Kidney (tissue), 14 donors: ENCODE data around the gene HRH3. TPM values are rescaled to one million over a fixed set of nuclear protein-coding genes. Genes with fewer than 3 reads are reported as not detected.

Source experiments
- DNase-seq, 5 donors: peaks; one replicate each; pipeline ENCODE4 v3.0.0-alpha.2; 2013 to 2020
- FAIRE-seq: peaks from 2 replicates; lab custom pipeline; 2012; peaks lifted over from hg19 to GRCh38; lab: Jason Lieb, UNC
- H3K27ac ChIP-seq, 2 donors: one replicate each; pipeline ENCODE4 v1.7.0; 2013; ENCODE audit warnings: low read depth in 2 of 2, low read length in 2 of 2, inconsistent platforms in 1 of 2
- H3K27me3 ChIP-seq: one replicate; pipeline ENCODE4 v1.7.1; 2013; ENCODE audit warnings: low read length, inconsistent platforms; ENCODE audit not compliant: control insufficient read depth, insufficient read depth
- H3K36me3 ChIP-seq, 3 donors: one replicate each; pipeline versions ENCODE4 v1.7.0 to v1.7.1; 2013; ENCODE audit warnings: low read length in 3 of 3, control low read depth in 1 of 3, inconsistent platforms in 1 of 3; ENCODE audit not compliant: insufficient read depth in 3 of 3, control insufficient read depth in 2 of 3
- H3K4me1 ChIP-seq, 3 donors: one replicate each; pipeline versions ENCODE4 v1.7.0 to v1.7.1; 2013; ENCODE audit warnings: low read length in 3 of 3, inconsistent platforms in 1 of 3, low read depth in 1 of 3; ENCODE audit not compliant: control insufficient read depth in 2 of 3, insufficient read depth in 2 of 3
- H3K4me3 ChIP-seq, 3 donors: one replicate each; pipeline versions ENCODE4 v1.7.0 to v1.8.1; 2013; ENCODE audit warnings: low read length in 3 of 3, control low read depth in 1 of 3, inconsistent platforms in 1 of 3
- H3K9ac ChIP-seq, 3 donors: one replicate each; pipeline versions ENCODE4 v1.7.0 to v1.7.1; 2013; ENCODE audit warnings: low read length in 3 of 3, control low read depth in 1 of 3, inconsistent platforms in 1 of 3
- H3K9me3 ChIP-seq, 3 donors: one replicate each; pipeline versions ENCODE4 v1.7.0 to v1.7.1; 2013; ENCODE audit warnings: low read length in 3 of 3, control low read depth in 1 of 3, inconsistent platforms in 1 of 3; ENCODE audit not compliant: control insufficient read depth in 2 of 3, insufficient read depth in 1 of 3
- CTCF ChIP-seq: IDR thresholded peaks from 3 replicates; pipeline ENCODE4 v1.5.1; 2012; ENCODE audit warnings: mild to moderate bottlenecking, moderate library complexity, borderline replicate concordance; ENCODE audit not compliant: insufficient read depth; ENCODE audit errors: extremely low read depth
- intact Hi-C: fragments of 100-400 bp; cut with DNase I; formaldehyde crosslinking; loops from one replicate; pipeline ENCODE4 v1.11.1; 2022
- polyA plus RNA-seq: library from polyadenylated mRNA; stranded (reverse); fragments of 350-450 nt; fragmentation: Illumina TruSeq; extraction: RNeasy Lipid Tissue Mini Kit (QIAGEN cat#74804); gene quantifications from one replicate; pipeline ENCODE4 v1.2.3, GENCODE V29; 2014; ENCODE audit warnings: low read depth, low replicate concordance; ENCODE audit not compliant: insufficient read depth
- total RNA-seq: library from RNA; stranded (reverse); fragmentation: NEBNext Ultra II Directional; extraction: Animal tissue kit (Norgen Biotek cat#: 25700); gene quantifications from one replicate; pipeline ENCODE4 v1.2.1, GENCODE V29; 2021
- donor health status: control.
- donor health status: control.
- donor health status: control.
- donor health status: control.
- donor health status: control.
- donor health status: DM: yes; HTN: yes; CAD: no.
- donor health status: Normal renal cell carcinoma (clear cell type).

HRH3 gene
- total and polyA plus RNA-seq, 2 donors from 2014 or later, result not detected

- no peak for TF ChIP-seq CTCF
- Histone ChIP-seq H3K27ac (no peak overlapping the region), H3K36me3 (peaks cover 3 to 18% (median 8%) of the 10 kb centered on the region in 3 donors), H3K4me3 (no peak overlapping the region), H3K4me1 (no peaks in the 10 kb centered on the region), H3K27me3 (no peaks in the 10 kb centered on the region), H3K9me3 (no peaks in the 10 kb centered on the region), H3K9ac (no peak overlapping the region)
- intact Hi-C loops, result no loop called here
- no peak for DNase-seq
- no peak for FAIRE-seq
Observed at GRCh38 chr20:62175711-62176110, 44.4 kb downstream of the HRH3 start.

DNA sequence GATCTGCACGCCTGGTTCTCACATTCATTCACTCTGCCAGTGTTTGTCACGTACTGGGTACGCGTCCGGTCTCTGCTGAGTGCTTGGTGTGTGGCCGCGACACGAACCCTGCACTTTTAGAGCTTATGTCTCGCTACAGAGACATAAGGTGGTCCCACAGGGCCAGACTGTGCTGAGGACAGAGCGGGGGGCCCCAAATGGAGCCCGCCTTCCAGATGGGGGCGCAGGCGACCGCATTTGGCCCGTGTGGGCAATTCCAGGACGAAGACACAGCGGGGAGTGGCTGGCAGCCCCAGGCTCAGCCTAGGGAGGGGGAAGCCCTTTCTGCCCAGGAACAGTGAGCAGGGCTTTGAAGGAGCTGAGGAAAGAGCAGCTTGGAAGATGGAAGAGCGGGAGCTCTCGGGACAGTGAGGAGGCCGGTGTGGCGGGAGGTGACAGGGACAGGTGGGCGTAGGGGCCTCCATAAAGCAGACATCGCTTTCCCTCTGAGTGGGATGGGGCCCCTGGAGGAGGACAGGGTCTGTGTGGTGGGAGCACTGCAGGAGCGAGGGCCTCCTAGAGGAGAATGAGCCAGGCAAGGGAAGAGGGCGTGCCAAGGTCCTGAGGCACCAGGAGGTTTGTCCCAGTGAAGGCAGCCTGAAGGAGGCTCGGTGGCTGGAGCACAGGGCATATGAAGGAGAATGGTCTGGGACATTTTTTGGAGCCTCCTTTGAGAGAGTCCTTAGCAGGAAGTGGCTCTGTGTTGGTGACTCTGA is 45.0 kb downstream of the HRH3 start:
- Histone ChIP-seq H3K36me3 (peaks cover 3 to 18% (median 8%) of the 10 kb centered on the region in 3 donors), H3K27ac (no peak overlapping the region), H3K4me3 (no peak overlapping the region), H3K9ac (no peak overlapping the region), H3K4me1 (no peaks in the 10 kb centered on the region), H3K27me3 (no peaks in the 10 kb centered on the region), H3K9me3 (no peaks in the 10 kb centered on the region)
- no peak for FAIRE-seq
- DNase-seq, result no peak
- intact Hi-C loops, result no loop called here
- no peak for TF ChIP-seq CTCF

GRCh38 chr20:62174021-62174804 is 45.9 kb downstream of the HRH3 start:
- FAIRE-seq (no peak), DNase-seq (no peak)
- H3K36me3 ChIP-seq, result peaks cover 3 to 17% (median 7%) of the 10 kb centered on the region in 3 donors
- intact Hi-C loops, result no loop called here
- no peak for TF ChIP-seq CTCF
- H3K4me3 ChIP-seq, result no peak overlapping the region
- no peak overlapping the region for H3K27ac ChIP-seq
- no peaks in the 10 kb centered on the region for H3K4me1 ChIP-seq
- no peaks in the 10 kb centered on the region for H3K9me3 ChIP-seq
- no peaks in the 10 kb centered on the region for H3K27me3 ChIP-seq
- no peak overlapping the region for H3K9ac ChIP-seq
